Lower leg skin (tissue), 4 donors: ENCODE results near the gene PTPN4. TPM values are rescaled to one million over a fixed set of nuclear protein-coding genes. Genes with fewer than 3 reads are reported as not detected.
A peak's percentile ranks its signal among the peaks of the same experiment; 100 is the strongest.

Experiments
- DNase-seq, 2 donors: peaks; one replicate each; pipeline ENCODE4 v3.0.0-alpha.2; 2019; ENCODE audit warnings: low spot score in 2 of 2
- H3K4me3 ChIP-seq: fragments of 200-600 bp; sonication (generic); 2 replicates; pipeline ENCODE4 v1.5.1; 2017; ENCODE audit warnings: mild to moderate bottlenecking, low read depth; ENCODE audit not compliant: poor library complexity, severe bottlenecking
- POLR2A ChIP-seq, 2 donors: fragments of 450-650 bp; IDR thresholded peaks; one replicate each; pipeline ENCODE4 v1.6.1; 2016 to 2017; ENCODE audit warnings: antibody characterized with exemption in 2 of 2, mild to moderate bottlenecking in 1 of 2, moderate library complexity in 1 of 2
- WGBS, 2 donors: methylation state at CpG; one replicate each; pipeline ENCODE4 v1.1.5; 2018; 5-methylcytosine and 5-hydroxymethylcytosine counted together
- intact Hi-C: fragments of 100-400 bp; cut with DNase I; formaldehyde crosslinking; loops from one replicate; pipeline ENCODE4 v1.15.0; 2023; ENCODE audit warnings: low total_unique reads
- total RNA-seq, 4 donors: library from RNA; depleted of rRNA; stranded (reverse); fragments of >200 nt; gene quantifications; one replicate each; pipeline ENCODE4 v1.1.0, GENCODE V29; 2016
- TF ChIP-seq, protein P1 (sequence below), 3 donors: fragments of 450-650 bp; IDR thresholded peaks; one replicate each; pipeline ENCODE4 v1.5.1; 2016; ENCODE audit warnings: antibody characterized with exemption in 3 of 3, mild to moderate bottlenecking in 3 of 3, moderate library complexity in 2 of 3

PTPN4 gene, protein sequence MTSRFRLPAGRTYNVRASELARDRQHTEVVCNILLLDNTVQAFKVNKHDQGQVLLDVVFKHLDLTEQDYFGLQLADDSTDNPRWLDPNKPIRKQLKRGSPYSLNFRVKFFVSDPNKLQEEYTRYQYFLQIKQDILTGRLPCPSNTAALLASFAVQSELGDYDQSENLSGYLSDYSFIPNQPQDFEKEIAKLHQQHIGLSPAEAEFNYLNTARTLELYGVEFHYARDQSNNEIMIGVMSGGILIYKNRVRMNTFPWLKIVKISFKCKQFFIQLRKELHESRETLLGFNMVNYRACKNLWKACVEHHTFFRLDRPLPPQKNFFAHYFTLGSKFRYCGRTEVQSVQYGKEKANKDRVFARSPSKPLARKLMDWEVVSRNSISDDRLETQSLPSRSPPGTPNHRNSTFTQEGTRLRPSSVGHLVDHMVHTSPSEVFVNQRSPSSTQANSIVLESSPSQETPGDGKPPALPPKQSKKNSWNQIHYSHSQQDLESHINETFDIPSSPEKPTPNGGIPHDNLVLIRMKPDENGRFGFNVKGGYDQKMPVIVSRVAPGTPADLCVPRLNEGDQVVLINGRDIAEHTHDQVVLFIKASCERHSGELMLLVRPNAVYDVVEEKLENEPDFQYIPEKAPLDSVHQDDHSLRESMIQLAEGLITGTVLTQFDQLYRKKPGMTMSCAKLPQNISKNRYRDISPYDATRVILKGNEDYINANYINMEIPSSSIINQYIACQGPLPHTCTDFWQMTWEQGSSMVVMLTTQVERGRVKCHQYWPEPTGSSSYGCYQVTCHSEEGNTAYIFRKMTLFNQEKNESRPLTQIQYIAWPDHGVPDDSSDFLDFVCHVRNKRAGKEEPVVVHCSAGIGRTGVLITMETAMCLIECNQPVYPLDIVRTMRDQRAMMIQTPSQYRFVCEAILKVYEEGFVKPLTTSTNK
- 10 to 100 TPM; 13.0 to 49.5 (median 20.4) TPM for total RNA-seq

DNA sequence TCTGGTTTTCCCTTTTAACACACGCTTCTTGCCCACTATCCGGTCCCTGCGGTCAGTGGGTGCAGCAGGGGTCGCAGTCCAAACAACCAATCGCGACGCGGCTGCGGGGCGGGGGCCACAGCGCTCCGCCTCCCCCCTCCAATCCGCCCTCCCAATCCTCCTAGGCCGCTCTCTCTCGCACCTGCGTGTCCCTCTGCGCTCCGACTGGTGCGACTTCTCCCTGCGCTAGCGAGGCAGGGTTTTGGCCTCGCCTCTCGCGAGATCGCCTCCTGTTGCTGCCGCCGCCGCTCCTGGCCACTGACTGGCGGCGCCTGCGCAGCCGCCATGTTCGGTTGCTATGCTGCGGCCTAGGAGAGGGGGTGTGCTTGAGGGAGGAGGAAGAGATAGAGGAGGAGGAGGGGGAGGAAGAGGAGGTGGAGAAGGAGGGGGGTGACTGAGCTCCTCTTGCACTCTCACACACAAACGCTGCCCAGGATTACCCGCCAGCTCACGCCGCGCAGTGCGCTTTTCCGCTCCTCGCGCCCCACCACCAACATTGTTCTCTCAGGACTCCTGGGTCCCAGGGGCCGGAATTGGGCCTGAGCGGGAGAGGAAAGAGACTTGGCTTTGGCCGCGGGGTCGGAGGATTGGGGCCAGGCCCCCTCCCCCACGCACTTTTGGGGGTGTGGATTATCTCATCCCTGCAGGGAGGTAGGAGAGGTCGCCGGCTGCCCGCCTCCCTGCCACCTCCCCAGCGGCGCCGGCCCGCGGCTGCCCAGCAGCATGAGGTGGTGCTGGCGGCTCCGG lies at the start of gene PTPN4:
TSS of gene PTPN4 (plus strand) at position 472 of the 786 bp plus-strand sequence. CDS start 49,932 bp downstream, outside the sequence.
- intact Hi-C loops = no loop called here
- TF ChIP-seq, protein P1, sequence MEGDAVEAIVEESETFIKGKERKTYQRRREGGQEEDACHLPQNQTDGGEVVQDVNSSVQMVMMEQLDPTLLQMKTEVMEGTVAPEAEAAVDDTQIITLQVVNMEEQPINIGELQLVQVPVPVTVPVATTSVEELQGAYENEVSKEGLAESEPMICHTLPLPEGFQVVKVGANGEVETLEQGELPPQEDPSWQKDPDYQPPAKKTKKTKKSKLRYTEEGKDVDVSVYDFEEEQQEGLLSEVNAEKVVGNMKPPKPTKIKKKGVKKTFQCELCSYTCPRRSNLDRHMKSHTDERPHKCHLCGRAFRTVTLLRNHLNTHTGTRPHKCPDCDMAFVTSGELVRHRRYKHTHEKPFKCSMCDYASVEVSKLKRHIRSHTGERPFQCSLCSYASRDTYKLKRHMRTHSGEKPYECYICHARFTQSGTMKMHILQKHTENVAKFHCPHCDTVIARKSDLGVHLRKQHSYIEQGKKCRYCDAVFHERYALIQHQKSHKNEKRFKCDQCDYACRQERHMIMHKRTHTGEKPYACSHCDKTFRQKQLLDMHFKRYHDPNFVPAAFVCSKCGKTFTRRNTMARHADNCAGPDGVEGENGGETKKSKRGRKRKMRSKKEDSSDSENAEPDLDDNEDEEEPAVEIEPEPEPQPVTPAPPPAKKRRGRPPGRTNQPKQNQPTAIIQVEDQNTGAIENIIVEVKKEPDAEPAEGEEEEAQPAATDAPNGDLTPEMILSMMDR (IDR thresholded peaks at IDR 0.05) = no peak
- TF ChIP-seq POLR2A (IDR thresholded peaks at IDR 0.05) = no peak
- WGBS, 2 donors = 0 to 1% methylated on average over 53 to 59 of the region's 59 CpGs
- H3K4me3 ChIP-seq = peak within 1 kb of the TSS; percentile 70
- DNase-seq = peak; percentile 93 to 98

DNA sequence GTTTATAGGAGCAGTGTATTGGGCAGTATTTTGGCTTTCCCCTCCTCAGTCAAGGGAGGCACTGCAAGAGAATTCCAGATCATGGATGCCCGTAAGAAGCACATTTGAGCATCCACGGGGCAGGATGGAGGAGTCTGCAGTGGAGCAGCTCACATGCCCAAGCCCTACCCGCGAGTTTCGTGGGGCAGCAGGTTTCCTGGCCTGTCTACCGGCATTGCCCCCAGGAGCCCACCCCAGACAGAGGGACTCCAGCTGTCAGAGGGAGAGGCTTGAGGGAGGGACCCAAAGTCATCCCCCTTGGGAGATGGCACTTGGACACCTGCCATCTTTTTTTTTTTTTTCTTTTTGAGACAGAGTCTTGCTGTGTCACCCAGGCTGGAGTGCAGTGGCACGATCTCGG lies 49.4 kb upstream of the PTPN4 start:
- DNase-seq = no peak
- intact Hi-C loops = no loop called here
- WGBS, 2 donors = 72 to 88% methylated on average over 8 of the region's 8 CpGs
- no peak for TF ChIP-seq POLR2A (IDR thresholded peaks at IDR 0.05)
- TF ChIP-seq, protein P1 (IDR thresholded peaks at IDR 0.05) = no peak
- no peak overlapping the region for H3K4me3 ChIP-seq

DNA sequence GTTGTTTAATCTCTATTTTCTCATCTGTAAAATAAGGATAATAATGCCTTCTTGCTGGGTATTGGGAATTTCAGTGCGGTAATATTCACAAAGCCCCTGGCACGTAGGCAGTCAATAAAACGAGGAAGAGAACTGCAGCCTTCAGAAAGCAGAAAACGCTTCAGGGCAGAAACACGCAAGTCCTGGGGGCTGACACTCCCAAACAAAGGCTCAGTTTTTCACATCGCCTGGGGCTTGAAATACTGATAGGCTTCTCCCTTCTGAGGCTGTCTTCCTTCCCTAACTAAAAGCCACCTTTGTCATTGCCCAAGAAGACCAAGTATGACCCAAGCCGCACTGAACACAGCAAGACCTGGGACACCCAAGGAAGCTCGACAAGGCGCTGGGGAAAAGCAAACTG lies 48.4 kb upstream of the PTPN4 start:
- WGBS, 2 donors = 88 to 92% methylated on average over 9 of the region's 9 CpGs
- no peak for TF ChIP-seq POLR2A (IDR thresholded peaks at IDR 0.05)
- TF ChIP-seq, protein P1 (IDR thresholded peaks at IDR 0.05) = no peak
- H3K4me3 ChIP-seq = no peak overlapping the region
- intact Hi-C loops = no loop called here
- DNase-seq = no peak

DNA sequence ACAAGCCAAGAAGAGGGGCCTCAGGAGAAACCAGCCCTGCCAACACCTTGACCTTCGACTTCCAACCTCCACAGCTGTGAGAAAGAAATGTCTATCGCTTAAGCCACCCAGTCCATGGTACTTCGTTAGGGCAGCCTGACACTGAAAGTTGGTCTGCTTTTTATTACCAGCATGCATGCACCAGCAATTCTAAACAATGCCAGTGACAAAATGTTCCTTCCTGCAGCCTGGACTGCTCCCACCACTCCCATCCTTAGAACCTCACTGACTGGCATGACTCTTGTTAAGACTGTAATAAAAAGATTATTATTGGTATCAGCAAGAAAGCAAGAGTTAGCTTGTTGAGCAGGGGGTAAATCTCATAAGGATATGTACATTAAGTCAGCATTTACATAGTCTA lies 47.2 kb upstream of the PTPN4 start:
- H3K4me3 ChIP-seq = no peak overlapping the region
- 77 to 84% methylated on average over 3 of the region's 3 CpGs for WGBS, 2 donors
- TF ChIP-seq, protein P1 (IDR thresholded peaks at IDR 0.05) = no peak
- TF ChIP-seq POLR2A (IDR thresholded peaks at IDR 0.05) = no peak
- no peak for DNase-seq
- intact Hi-C loops = no loop called here

DNA sequence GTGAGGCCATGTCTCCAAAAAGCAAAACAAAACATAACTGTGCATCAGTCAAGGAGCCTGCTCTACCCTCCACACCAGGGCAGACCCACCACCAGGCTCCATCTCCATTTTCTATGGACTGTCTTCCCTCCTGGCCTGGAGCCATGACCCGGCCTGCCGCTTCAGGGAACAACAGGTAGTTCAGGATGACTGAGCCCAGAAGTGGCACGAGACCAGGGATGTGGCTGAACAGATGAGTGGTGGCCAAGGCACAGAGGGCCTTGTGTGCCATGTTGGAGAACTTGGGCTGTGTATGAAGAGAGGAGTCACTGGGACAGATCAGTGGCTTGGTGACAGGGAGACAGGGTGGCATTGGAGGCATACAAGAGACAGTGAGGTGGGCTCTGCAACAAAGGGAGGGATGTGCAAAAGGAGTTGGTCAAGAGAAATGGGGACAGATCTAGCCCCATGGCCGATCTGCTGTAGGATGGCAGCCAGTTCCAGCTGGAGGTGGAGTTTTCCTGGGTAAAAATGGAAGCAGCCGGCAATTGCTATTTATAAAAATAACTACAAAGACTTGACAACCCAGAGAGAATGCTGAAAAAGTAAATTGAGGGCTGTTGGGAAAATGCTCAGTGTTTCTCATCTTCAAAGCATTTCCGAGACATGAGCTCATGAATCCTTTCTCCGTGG lies 45.8 kb upstream of the PTPN4 start:
- H3K4me3 ChIP-seq = no peak overlapping the region
- no peak for DNase-seq
- intact Hi-C loops = no loop called here
- whole genome bisulfite sequencing, 2 donors = 67 to 72% methylated on average over 7 of the region's 7 CpGs
- TF ChIP-seq, protein P1 (IDR thresholded peaks at IDR 0.05) = no peak
- TF ChIP-seq POLR2A (IDR thresholded peaks at IDR 0.05) = no peak
